ENCODE data around the gene NFE2L2.
"Not testable (repeated sequence)": the region's sequence is repeated elsewhere in the genome, so short reads cannot be mapped to it uniquely, and the experiment has no call there.

The NFE2L2 gene

DNA sequence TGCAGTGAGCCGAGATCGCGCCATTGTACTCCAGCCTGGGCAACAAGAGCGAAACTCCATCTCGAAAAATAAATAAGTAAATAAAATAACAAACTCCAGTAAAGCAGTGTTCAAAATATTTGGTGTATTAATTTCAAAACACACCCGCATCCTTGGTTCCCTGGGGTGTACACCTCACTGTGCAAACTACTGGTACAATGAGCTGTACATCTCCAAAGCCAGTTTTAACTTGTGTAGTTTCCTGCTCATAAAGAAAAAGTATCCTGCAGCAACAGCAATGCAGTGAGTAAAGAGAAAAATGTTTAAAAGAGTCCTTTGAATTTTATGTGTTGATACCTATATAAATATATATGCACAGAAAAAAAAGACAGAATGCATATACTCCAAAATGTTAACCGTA lies 4.4 kb upstream of the NFE2L2 start:
- TF ChIP-seq, protein P1, sequence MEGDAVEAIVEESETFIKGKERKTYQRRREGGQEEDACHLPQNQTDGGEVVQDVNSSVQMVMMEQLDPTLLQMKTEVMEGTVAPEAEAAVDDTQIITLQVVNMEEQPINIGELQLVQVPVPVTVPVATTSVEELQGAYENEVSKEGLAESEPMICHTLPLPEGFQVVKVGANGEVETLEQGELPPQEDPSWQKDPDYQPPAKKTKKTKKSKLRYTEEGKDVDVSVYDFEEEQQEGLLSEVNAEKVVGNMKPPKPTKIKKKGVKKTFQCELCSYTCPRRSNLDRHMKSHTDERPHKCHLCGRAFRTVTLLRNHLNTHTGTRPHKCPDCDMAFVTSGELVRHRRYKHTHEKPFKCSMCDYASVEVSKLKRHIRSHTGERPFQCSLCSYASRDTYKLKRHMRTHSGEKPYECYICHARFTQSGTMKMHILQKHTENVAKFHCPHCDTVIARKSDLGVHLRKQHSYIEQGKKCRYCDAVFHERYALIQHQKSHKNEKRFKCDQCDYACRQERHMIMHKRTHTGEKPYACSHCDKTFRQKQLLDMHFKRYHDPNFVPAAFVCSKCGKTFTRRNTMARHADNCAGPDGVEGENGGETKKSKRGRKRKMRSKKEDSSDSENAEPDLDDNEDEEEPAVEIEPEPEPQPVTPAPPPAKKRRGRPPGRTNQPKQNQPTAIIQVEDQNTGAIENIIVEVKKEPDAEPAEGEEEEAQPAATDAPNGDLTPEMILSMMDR (IDR thresholded peaks at IDR 0.05; ENCODE audit: low read depth, low read length): no peak
- H3K4me3 ChIP-seq (ENCODE audit: low read depth, low read length): no peak overlapping the region

DNA sequence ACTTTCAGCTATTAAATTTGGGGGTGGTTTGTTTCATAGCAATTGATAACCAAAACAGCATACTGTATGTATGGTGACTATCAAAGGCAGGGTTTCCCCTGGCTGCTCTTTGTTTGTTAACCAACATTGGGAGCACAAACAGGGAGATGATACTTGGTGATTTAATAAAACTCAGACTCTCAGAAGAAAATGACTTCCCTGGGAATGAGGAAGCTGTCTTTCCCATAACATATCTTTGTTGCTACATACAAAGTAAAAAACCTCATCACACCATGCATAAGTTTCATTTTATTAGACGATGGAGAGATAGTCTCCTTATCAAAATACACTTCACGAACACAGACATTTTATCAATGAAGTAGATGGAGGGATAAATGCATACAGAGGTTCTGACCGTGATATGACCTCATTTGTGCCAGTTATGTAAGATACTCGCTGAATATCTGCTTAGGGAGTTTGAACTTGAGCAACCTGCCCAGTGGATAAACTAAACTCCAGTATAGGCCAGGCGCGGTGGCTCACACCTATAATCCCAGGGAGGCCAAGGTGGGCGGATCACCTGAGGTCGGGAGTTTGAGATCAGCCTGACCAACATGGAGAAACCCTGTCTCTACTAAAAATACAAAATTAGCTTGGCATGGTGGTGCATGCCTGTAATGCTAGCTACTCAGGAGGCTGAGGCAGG lies 3.8 kb upstream of the NFE2L2 start:
- no peak overlapping the region for H3K4me3 ChIP-seq (ENCODE audit: low read depth, low read length)
- TF ChIP-seq, protein P1 (IDR thresholded peaks at IDR 0.05; ENCODE audit: low read depth, low read length): no peak

DNA sequence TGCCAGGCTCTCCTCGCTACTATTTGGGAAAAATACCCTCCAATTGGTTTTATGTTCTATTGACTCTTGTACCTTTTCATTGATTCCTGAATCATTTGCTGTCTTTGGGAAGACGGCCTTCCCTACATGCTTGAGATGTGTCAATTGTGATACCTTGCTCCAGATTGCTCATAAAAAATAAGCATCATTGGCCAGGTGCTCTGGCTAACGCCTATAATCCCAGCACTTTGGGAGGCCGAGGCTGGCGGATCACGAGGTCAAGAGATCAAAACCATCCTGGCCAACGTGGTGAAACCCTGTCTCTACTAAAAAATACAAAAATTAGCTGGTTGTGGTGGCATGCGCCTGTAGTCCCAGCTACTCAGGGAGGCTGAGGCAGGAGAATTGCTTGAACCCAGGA lies 2.4 kb upstream of the NFE2L2 start:
- not testable (repeated sequence) for H3K4me3 ChIP-seq (ENCODE audit: low read depth, low read length)

DNA sequence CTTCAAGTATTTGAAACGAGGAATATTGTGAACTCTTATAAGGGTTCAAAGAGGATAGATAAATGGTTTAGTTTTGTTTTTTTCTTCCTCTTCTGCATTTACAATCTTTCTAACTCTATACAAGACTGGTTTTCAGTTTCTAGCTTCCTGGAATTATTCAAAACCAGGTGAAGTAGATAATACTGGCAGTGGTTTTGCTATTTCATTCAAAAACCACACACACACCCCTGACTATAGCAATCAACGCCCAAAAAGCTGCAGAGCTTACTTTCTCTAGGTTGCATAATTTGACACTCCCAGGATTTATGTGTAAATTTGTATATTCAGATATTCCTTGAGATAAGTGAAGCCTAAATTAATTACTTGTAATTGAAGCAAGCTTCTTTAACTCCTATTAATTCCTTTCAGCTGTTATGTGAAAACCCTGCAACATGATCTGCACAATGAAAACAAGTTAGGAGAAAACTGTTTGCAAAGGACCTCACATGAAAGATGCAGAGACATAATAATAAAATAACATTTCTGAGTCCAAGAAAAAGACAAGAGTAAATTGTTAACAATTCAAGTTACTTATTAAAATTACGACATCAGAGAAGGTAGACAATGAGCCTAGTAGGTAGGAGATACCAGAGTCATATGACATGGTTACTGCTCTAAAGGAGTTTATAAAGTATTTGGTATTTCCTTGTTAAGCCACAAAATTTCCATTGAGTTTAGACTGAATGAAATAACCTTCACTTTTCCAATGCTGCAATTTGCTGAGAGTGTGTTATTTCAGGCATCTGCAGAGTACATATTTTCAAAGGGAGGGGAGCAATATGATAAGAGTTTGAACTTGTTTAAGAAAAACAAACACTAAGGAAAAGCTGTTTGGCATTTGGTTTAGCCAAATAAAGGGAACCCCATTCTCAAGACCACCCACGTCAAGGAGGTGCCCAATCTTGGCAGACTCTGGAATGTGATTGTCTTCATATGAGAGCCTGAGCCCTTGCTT lies 1.6 kb upstream of the NFE2L2 start:
- TF ChIP-seq, protein P1 (IDR thresholded peaks at IDR 0.05; ENCODE audit: low read depth, low read length): no peak

DNA sequence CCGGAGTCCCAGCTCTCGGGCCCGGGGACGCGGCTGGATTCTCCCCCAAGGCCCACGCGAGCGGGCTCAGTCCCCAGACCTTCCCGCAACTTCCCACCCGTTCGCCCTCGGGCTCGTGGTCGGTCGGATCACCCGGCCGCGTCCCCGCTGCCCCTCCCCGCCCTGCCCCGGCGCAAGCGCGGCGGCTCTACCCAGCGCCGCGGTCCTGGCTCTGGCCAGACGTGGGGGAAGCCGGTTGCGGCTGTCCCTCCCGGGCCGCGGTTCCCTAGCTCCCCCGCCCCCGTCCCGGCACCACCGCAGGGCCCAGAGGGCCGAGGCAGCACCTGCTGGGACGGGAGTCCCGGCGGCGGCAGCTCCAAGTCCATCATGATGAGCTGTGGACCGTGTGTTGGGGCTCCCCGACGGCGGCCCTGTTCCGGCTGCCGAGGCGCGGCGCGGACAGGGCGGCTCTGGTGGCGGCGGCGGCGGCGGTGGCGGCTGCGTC lies 276 bp downstream of the NFE2L2 start:
- peak overlapping the region; percentile 89 for H3K4me3 ChIP-seq (ENCODE audit: low read depth, low read length)

More for the DNA sequence above, 1.6 kb upstream of the NFE2L2 start:
- H3K4me3 ChIP-seq (ENCODE audit: low read depth, low read length): peak overlapping the region; percentile 89

DNA sequence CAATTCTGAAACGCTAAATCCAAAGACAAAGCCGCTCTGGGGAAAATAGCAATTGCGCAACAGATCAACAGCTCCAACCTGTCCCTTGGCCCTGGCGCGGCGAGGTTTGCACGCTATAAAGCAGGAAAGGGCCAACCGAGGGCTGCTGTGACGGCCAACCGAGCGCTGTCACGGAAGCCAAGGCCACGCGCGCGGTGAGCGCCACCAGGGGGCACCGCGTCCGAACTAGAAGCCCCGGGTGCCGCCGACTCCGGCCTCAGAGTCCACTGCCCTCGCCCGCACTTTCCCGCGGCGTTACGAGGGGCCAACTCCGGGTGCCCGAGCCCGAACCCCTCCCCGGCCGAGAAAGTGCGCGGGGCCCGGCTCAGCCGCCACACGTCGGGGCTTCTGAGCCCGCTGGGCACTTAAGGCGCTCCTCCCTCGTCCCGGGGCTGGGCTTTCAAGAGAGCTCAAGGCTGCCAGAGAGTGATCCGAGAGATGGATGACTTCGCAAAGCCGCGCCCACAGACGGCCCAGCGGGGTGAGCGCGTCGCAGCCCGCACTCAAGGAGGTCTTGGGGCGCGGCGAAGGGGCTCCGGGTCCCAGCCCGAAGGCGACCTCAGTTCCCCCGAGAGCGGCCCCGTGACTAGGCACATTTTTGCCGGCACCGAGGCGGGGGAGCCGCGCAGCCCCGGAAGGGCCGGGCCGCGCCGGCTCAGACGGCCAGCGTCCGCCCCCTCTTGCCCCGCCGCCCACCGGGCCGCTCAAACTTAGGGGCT lies 897 bp downstream of the NFE2L2 start:
- peak overlapping the region; percentile 89 for H3K4me3 ChIP-seq (ENCODE audit: low read depth, low read length)
- TF ChIP-seq, protein P1 (IDR thresholded peaks at IDR 0.05; ENCODE audit: low read depth, low read length): peak; percentile 83

More for the DNA sequence above, 276 bp downstream of the NFE2L2 start:
- TF ChIP-seq, protein P1 (IDR thresholded peaks at IDR 0.05; ENCODE audit: low read depth, low read length): no peak

DNA sequence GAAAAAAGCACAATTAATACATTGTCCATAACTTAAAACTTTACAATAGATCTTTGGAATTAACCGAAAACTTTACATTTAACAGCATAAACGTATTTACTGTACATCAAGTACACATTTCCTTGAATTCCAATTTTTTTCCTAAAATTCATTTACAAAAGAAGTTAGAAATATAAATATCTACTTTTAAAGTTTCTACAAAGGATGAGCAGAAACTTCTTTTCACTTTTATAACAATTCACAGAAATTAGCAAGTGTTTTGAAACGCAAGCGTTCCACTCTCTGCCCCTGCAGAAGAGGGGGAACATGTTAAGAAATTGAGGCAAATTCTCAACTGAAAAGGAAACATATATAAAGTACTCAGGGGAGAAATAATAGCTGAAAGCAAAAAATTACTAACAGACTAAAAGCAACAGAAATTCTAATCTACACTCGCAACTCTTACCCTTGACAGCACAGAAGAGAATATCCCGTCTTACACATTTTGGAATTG lies 1.5 kb downstream of the NFE2L2 start:
- TF ChIP-seq, protein P1 (IDR thresholded peaks at IDR 0.05; ENCODE audit: low read depth, low read length): no peak
- H3K4me3 ChIP-seq (ENCODE audit: low read depth, low read length): peak overlapping the region; percentile 89
